HG02642 (cell line): ENCODE results near the gene AK3.

ENCODE experiments used
- ATAC-seq: cut with Tn5 transposase; IDR thresholded peaks from one replicate; pipeline ENCODE4 v1.9.1; 2021; ENCODE audit warnings: mild to moderate bottlenecking; ENCODE audit not compliant: unreplicated experiment, poor library complexity

The AK3 gene

GRCh38 chr9:4713849-4714248 lies 27.2 kb downstream of the AK3 start:
- no peak for ATAC-seq

GRCh38 chr9:4709380-4709779 lies 31.6 kb downstream of the AK3 start:
- no peak for ATAC-seq

DNA sequence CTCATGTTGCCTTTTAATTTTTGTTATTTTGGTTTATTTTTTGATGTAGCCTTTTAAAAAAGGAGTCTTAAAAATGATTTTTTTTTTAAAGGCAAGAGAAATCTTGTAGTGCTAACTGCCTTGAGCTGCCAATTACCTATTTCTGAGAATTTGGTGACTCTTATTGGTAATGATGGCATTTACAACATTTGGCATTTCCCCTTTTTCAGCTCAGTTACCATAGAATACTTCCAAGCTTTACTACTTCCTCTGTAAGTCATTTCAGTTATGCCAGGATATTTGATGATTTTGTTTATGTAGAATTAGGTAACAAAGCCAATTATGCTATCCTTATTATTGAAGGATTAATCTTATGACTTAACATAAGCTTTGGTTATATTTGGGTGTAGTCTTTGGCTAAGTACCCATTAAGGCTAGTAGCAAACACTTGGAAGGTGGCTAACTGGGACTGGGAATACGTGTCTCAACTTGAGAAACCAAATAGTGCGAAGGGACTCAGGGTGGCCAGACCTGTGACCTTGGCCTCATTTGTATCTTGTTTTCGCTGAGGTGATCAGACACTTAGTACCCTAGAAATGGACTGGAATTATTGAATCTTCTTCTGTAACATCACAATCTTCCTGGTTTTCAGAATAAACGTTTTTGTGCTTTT lies 33.9 kb downstream of the AK3 start:
- ATAC-seq: no peak

- ATAC-seq: no peak
Observed at GRCh38 chr9:4706021-4706420, 35.0 kb downstream of the AK3 start.

DNA sequence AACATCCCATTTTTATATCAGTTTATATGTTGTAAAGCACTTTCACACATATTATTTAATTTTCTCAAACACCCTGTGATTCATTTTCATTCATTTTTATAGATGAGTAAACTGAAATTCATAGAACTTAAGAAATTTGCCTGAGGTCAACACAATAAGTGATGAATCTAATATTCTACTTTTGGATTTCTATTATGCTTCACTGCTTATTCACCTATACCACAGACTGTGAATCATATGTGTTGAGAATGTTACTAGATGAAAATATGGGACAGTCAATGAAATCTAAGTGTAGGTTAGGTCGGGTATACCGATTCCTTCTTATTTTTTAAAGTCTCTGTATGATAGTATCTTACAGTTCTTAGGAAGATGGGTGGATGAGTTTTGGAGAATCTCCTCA lies 36.9 kb downstream of the AK3 start:
- ATAC-seq: no peak

DNA sequence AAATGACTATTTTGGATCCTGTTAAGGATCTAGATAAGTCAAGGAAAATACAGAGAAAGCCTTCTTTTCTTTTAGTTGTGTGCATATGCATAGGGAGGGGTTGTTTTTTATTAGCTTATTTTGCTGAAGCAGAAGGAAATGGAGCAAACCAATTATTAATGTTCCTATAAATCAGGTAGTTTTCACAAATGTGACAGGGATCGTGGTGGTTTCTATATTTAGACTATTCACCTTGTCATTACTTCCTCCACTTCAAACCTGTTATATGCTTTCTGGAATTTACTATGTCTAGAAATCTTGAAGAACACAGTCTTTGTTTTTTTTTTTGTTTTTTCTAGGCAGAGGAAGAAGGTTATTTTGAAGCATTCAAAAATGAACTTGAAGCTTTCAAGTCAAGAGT lies 39.5 kb downstream of the AK3 start:
- ATAC-seq: no peak

DNA sequence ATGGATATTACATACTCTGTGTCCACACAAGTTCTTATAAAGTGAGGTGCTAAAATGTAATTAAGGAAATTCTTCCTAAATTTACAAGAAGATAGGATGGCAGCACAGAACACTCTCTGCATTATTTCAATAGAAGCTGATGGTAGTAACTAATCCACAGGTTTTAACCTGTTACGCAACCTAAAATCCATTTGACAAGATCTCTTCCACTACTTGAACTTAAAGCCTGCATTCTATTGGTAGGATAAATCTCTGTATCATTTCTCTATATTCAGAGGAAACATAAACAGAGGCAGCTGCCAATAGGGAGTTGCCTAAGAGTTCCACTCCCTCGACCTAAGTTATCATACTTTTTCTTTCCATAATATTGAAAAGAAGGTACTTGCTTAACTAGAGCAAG lies 40.1 kb downstream of the AK3 start:
- ATAC-seq: no peak

GRCh38 chr9:4700091-4700490 lies 40.9 kb downstream of the AK3 start:
- ATAC-seq: no peak

- ATAC-seq: no peak
Observed at GRCh38 chr9:4691795-4692194, 49.2 kb downstream of the AK3 start.

- peak; percentile 72 for ATAC-seq
Observed at GRCh38 chr9:4690144-4690543, 50.9 kb downstream of the AK3 start.

DNA sequence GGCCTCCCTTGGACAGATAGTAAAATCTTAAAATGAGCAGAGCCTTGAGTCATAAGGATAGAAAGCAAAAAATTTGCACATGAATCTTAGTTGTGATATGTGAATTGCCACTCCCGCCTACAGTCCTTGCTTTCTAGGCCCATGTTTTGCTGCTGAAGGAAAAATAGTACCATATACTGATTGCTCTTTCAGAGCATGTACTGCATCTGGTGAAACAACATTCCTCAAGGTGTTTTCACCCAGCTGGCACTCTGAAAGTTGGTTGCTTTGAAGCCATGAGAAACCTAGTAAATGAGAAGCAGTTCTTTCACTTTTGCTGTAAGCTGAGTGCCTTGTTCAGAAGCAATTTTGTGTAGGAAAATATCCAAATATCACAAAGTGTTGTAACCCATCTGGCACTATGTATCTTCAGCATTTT lies 51.3 kb downstream of the AK3 start:
- peak; percentile 77 for ATAC-seq

DNA sequence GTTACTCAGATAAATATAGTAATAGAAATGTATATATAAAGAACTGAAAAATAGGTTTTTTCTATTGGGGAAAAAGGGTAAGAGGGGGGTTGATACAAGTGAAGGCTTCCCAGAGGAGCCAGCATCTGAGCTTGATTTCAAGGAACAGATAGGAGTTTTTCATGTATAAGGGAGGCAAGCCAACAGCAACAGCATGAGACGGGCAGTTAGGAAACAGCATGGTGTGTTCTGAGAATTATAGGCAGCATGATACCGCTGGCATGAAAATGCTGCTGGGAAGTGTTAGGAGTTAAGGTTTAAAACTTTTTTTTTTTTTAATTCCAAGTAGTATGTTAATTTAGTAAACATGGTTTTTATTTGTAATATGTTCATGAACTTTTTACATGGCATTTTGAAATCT lies 52.0 kb downstream of the AK3 start:
- no peak for ATAC-seq

- no peak for ATAC-seq
Observed at GRCh38 chr9:4686584-4686983, 54.4 kb downstream of the AK3 start.

DNA sequence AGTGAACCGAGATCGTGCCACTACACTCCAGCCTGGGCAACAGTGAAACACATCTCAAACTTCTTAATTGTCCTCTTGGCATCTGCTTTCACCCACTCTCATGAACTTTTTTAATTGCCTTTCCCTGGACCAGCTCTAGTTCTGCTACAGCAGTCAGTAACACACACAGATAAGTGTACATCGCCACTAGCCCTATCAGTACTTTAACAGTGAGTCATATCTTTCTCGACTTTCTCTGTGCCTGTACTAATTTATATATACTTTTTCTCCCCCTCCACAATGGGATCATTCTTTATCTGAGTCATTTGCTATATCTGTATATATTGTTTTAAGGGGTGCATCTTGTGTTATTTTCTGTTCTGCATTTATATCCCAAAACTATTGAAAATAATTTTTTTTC lies 54.9 kb downstream of the AK3 start:
- no peak for ATAC-seq

DNA sequence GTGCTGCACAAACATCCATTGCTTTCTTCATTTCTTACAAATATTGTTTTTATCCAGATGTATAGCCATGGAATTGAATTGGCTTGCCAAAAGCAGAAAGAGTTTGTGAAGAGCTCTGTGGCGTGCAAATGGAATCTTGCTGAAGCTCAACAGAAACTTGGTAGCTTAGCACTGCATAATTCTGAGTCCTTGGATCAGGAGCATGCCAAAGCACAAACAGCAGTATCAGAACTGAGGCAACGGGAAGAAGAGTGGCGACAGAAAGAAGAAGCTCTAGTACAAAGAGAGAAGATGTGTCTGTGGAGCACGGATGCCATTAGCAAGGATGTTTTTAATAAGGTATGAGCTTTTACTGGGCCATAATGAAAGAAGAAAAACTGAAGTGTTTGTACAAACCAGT lies 56.2 kb downstream of the AK3 start:
- no peak for ATAC-seq

DNA sequence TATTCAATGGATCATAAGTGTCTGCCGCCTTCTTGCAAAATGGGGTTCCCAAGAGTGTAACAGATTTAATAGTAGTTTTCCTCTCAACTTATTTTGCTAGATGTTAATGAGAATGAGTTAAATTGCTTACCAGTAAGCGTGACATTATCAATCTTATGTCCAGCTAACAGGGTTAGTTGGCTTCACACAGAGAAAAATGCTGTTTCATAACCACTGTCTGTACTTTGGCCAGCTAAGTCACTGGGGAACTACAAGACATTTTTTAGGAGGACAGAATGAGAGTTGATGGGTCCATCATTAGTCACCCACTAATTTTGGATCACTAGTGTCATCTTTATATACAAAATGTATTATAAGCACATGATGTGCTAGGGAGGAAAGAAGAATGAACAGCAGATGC lies 60.3 kb downstream of the AK3 start:
- ATAC-seq: no peak

DNA sequence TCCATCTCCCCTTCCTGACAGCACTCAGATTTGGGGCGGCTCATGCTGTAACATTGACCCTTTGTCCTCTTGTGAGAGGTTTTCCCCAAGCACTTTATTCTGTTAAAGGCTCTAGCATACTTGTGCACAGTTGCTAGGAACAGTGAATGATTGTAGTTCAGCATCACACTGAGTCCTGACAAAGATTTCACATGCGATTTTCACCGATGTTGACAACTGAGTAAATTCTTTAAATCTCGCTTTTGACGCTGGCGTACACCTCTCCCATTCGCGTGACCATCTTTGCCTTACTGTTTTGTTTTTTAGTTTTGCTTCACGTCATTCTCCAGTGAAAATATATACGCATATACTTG lies 60.9 kb downstream of the AK3 start:
- no peak for ATAC-seq

DNA sequence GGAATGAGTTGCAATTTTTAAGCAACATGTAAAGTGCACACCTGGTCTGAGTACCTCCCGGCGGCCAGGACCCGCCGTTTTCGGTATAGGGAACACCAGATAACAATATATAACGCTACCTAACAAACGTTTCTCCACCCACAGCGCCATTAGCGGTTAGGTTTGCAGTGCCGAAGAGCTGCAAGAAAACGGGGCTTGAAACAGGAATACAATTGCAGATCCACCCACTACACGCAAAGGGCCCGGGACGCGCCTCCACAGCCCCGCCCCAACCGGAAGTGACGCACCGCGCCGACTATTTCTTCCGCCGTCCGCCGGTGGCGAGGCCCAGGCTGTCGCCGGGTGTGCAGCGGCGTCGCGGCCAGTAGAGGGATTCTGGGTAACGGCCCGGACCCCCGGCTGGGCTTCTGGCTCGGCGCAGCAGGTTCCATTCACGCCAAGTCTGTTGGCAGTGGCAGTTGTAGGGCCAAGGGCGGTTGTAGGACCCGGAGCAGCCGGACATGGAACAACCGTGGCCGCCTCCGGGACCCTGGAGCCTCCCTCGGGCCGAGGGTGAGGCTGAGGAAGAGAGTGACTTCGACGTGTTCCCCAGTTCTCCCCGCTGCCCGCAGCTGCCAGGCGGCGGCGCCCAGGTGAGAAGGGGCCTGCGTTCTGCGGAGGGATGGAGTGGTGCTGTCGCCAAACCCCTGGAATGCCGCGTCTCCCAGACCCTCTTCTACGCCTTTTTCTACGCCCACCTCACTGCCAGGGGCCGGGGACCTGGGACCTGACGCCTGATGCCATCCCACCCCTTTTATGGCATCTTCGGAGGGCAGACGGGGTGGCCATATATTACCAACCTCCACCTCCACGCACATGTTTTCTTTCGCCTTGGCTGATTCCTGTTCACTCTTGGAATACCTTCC lies 61.5 kb downstream of the AK3 start, which contains the start of gene CDC37L1:
CDC37L1 (plus strand) TSS at position 302 of the 905 bp plus-strand sequence; CDS start at position 501, 199 bp downstream.
- peak; percentile 96 for ATAC-seq

DNA sequence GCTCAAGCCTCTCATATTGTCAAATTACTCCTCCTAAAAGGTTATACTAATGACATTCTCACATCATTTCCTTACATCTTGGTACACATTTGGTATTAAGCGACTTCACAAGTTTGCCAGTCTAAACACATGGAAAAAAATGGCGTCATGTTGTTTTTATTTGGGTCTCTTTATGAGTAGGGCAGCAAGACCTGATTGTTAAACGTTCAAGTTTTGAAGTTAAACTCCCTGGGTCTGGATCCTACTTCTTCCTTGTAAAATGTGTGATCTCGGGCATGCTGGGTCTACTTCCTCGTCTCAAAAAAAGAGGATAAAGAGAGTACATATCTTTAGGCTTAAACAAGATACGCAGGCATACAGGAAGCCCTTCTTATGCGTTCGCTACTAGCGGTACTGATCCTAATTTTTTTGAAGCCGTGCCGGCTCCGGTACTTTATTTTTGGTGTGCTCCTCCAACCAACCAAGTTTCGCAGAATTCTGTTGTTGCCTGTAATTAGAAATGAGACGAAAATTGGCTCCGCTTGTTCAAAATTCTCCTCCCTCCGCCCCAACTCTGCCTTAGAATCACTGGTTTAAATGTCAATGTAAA lies 62.2 kb downstream of the AK3 start:
- ATAC-seq: no peak

- no peak for ATAC-seq
Observed at GRCh38 chr9:4677392-4677791, 63.6 kb downstream of the AK3 start.

DNA sequence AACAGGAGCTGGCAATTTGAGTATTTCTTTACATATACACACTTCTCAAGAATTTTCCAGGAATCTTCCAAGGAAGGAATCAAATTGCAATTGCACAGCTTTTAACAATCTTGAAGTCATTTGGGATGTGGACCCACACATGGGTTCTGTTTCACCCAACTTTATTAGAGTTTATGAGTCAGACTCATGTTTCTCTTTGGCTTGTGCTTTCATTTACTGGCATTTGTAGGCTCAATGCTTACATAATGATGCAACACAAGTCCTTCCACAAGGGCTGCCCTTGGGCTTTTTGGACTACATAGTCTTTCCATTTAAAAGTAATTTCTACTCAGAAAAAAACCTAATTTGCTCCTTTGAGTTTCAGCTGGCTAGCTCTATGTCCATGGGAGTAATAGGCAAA lies 66.2 kb downstream of the AK3 start:
- no peak for ATAC-seq
